ENCODE results near the gene SLC23A2.

DNA sequence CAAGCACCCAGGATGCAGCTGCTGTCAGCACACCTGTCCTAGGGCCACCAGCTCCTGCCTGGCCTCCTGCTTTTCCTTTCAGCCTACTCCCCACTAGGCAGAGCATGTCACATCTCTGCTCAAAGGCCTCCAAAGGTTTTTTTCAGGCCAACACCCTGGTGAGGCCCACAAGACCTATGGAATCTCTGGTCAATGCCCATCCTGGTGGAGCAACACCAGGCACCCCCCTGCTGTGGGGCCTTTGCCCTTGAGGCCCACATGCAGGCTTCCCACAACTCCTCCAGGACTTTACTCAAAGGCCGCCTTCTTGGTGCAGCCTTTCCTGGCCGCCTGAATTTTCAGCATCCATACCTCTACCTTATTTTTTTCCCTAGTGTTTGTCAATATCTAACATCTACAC lies 76.9 kb downstream of the SLC23A2 start:
- TF ChIP-seq, protein P1, sequence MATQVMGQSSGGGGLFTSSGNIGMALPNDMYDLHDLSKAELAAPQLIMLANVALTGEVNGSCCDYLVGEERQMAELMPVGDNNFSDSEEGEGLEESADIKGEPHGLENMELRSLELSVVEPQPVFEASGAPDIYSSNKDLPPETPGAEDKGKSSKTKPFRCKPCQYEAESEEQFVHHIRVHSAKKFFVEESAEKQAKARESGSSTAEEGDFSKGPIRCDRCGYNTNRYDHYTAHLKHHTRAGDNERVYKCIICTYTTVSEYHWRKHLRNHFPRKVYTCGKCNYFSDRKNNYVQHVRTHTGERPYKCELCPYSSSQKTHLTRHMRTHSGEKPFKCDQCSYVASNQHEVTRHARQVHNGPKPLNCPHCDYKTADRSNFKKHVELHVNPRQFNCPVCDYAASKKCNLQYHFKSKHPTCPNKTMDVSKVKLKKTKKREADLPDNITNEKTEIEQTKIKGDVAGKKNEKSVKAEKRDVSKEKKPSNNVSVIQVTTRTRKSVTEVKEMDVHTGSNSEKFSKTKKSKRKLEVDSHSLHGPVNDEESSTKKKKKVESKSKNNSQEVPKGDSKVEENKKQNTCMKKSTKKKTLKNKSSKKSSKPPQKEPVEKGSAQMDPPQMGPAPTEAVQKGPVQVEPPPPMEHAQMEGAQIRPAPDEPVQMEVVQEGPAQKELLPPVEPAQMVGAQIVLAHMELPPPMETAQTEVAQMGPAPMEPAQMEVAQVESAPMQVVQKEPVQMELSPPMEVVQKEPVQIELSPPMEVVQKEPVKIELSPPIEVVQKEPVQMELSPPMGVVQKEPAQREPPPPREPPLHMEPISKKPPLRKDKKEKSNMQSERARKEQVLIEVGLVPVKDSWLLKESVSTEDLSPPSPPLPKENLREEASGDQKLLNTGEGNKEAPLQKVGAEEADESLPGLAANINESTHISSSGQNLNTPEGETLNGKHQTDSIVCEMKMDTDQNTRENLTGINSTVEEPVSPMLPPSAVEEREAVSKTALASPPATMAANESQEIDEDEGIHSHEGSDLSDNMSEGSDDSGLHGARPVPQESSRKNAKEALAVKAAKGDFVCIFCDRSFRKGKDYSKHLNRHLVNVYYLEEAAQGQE (tag by site-specific recombination; IDR thresholded peaks at IDR 0.05): no peak
- TF ChIP-seq, protein P2, sequence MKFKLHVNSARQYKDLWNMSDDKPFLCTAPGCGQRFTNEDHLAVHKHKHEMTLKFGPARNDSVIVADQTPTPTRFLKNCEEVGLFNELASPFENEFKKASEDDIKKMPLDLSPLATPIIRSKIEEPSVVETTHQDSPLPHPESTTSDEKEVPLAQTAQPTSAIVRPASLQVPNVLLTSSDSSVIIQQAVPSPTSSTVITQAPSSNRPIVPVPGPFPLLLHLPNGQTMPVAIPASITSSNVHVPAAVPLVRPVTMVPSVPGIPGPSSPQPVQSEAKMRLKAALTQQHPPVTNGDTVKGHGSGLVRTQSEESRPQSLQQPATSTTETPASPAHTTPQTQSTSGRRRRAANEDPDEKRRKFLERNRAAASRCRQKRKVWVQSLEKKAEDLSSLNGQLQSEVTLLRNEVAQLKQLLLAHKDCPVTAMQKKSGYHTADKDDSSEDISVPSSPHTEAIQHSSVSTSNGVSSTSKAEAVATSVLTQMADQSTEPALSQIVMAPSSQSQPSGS (tag by site-specific recombination; IDR thresholded peaks at IDR 0.05; ENCODE audit: low read depth): no peak
- TF ChIP-seq ZNF416 (tag by site-specific recombination; IDR thresholded peaks at IDR 0.05) (no peak), ZNF214 (tag by site-specific recombination; IDR thresholded peaks at IDR 0.05; ENCODE audit: borderline replicate concordance) (no peak), ZNF658 (tag by site-specific recombination; IDR thresholded peaks at IDR 0.05) (no peak), KLF9 (tag by site-specific recombination; IDR thresholded peaks at IDR 0.05; ENCODE audit: low read depth) (no peak), ZNF37A (tag by site-specific recombination; IDR thresholded peaks at IDR 0.05) (no peak), ZFP41 (tag by site-specific recombination; IDR thresholded peaks at IDR 0.05; ENCODE audit: borderline replicate concordance) (no peak), ZFP3 (tag by site-specific recombination; IDR thresholded peaks at IDR 0.05; ENCODE audit: low read depth) (no peak), ZNF302 (tag by site-specific recombination; IDR thresholded peaks at IDR 0.05; ENCODE audit: low read depth) (no peak), ZNF670 (tag by site-specific recombination; IDR thresholded peaks at IDR 0.05; ENCODE audit: low read depth) (no peak)
- TF ChIP-seq, protein P3, sequence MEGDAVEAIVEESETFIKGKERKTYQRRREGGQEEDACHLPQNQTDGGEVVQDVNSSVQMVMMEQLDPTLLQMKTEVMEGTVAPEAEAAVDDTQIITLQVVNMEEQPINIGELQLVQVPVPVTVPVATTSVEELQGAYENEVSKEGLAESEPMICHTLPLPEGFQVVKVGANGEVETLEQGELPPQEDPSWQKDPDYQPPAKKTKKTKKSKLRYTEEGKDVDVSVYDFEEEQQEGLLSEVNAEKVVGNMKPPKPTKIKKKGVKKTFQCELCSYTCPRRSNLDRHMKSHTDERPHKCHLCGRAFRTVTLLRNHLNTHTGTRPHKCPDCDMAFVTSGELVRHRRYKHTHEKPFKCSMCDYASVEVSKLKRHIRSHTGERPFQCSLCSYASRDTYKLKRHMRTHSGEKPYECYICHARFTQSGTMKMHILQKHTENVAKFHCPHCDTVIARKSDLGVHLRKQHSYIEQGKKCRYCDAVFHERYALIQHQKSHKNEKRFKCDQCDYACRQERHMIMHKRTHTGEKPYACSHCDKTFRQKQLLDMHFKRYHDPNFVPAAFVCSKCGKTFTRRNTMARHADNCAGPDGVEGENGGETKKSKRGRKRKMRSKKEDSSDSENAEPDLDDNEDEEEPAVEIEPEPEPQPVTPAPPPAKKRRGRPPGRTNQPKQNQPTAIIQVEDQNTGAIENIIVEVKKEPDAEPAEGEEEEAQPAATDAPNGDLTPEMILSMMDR (tag by site-specific recombination; IDR thresholded peaks at IDR 0.05): no peak

All from HEK293 (cell line).